Measurements from ENCODE around the gene PHACTR1.

DNA sequence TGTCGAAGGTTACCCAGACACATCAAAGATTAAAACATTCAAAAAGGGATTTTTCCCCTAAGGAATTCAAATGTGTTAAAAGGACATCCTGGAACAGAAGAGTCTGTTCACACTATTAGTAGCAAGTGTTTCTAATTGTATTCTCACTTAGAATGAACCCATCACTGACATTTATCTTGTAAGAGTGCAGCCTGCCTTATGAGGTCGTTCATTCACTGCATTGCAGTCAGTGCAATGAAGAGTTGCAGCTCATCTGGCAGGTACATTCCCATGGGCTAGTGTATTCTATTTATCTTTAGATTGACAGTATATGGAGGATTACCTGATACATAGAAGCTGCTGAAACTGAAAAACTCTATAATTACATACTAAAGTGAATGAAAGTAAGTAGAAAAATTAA is 36.5 kb downstream of the PHACTR1 start:
- TF ChIP-seq, protein P1, sequence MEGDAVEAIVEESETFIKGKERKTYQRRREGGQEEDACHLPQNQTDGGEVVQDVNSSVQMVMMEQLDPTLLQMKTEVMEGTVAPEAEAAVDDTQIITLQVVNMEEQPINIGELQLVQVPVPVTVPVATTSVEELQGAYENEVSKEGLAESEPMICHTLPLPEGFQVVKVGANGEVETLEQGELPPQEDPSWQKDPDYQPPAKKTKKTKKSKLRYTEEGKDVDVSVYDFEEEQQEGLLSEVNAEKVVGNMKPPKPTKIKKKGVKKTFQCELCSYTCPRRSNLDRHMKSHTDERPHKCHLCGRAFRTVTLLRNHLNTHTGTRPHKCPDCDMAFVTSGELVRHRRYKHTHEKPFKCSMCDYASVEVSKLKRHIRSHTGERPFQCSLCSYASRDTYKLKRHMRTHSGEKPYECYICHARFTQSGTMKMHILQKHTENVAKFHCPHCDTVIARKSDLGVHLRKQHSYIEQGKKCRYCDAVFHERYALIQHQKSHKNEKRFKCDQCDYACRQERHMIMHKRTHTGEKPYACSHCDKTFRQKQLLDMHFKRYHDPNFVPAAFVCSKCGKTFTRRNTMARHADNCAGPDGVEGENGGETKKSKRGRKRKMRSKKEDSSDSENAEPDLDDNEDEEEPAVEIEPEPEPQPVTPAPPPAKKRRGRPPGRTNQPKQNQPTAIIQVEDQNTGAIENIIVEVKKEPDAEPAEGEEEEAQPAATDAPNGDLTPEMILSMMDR (IDR thresholded peaks at IDR 0.05; ENCODE audit: insufficient read depth, low read depth, low read length) = no peak
- no peak for TF ChIP-seq EZH2 (IDR thresholded peaks at IDR 0.05; ENCODE audit: insufficient read depth, low read length)

All from astrocyte (in vitro differentiated cells and primary cell).